GM18858 (cell line): Measurements from ENCODE around the gene SLC25A6.
"Not testable (repeated sequence)": the region's sequence is repeated elsewhere in the genome, so short reads cannot be mapped to it uniquely, and the experiment has no call there.

ENCODE experiments used
- ATAC-seq: cut with Tn5 transposase; IDR thresholded peaks from one replicate; pipeline ENCODE4 v1.9.1; 2021; ENCODE audit not compliant: unreplicated experiment

SLC25A6 gene

DNA sequence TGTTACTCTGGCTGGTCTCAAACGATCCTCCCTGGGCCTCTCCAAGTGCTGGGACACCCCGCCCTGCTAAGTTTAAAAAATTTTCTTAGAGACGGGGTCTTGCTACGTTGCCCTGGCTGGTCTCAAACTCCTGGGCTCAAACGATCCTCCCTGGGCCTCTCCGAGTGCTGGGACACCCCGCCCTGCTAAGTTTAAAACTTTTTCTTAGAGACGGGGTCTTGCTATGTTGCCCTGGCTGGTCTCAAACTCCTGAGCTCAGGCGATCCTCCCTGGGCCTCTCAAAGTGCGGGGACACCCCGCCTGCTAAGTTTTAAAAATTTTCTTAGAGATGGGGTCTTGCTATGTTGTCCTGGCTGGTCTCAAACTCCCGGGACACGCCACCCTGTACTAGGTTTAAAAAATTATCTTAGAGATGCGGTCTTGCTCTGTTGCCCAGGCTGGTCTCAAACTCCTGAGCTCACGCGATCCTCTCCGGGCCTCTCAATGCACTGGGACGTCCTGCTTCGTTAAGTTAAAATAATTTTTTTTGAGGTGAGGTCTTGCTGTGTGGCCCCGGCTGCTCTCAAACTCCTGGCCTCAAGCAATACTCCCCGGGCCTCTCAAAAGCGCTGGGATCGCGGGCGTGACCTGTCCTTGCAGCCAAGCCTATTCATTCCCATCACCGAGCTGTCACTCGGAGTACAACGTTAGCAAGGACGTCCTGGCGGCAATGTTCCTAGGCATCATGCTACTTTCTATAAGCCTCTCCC lies 1.1 kb downstream of the SLC25A6 start:
- ATAC-seq: no peak

DNA sequence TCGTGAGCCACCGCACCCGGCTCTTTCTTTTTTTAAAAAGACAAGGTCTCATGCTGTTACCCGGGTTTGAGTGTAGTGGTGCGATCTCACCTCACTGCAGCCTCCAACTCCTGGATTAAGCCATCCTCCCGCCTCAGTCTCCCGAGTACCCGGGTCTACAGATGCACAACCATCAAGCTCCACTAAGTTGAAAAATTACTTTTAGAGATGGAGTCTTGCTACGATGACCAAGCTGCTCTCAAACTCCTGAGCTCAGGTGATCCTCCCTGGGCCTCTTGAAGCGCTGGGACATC lies 2.0 kb downstream of the SLC25A6 start:
- ATAC-seq: no peak

- ATAC-seq: no peak
These were observed 2.5 kb downstream of the SLC25A6 start for GRCh38 chrX:1389181-1389992.

GRCh38 chrX:1388651-1389050 lies 3.3 kb downstream of the SLC25A6 start:
- no peak for ATAC-seq

GRCh38 chrX:1387141-1387776 lies 4.7 kb downstream of the SLC25A6 start:
- no peak for ATAC-seq

DNA sequence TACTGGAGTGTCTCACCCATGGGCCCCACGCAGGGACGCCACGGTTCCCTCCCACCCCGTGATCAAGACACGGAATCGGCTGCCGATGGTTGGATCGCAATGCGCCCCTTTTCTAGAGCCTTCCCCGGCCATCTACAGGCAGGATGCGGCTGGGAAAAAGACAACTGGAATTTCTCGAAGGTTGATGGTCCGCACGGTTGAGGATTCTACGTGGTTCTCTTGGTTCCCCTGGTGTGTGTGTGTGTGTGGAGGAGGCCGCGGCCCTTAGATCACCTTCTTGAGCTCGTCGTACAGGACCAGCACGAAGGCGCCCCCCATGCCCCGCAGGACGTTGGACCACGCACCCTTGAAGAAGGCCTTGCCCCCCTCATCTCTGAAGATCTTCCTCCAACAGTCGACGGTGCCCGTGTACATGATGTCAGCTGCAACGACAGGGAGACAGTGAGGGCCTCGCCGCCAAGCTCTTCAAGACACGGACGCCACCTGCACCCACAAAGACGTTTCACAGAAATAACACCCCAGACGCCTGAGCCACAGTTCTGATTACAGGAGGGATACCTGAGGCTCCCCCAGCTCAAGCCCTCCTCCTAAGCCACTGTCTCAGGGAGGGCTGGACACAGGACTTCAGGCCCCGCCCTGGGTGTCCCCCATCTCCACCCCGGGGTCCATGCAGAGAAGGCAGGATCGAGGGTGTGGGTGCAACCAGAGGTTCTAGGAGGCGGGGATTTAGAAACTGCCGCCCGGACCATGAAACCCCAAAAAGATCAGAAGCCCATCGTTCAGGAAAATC lies 5.4 kb downstream of the SLC25A6 start:
- no peak for ATAC-seq

DNA sequence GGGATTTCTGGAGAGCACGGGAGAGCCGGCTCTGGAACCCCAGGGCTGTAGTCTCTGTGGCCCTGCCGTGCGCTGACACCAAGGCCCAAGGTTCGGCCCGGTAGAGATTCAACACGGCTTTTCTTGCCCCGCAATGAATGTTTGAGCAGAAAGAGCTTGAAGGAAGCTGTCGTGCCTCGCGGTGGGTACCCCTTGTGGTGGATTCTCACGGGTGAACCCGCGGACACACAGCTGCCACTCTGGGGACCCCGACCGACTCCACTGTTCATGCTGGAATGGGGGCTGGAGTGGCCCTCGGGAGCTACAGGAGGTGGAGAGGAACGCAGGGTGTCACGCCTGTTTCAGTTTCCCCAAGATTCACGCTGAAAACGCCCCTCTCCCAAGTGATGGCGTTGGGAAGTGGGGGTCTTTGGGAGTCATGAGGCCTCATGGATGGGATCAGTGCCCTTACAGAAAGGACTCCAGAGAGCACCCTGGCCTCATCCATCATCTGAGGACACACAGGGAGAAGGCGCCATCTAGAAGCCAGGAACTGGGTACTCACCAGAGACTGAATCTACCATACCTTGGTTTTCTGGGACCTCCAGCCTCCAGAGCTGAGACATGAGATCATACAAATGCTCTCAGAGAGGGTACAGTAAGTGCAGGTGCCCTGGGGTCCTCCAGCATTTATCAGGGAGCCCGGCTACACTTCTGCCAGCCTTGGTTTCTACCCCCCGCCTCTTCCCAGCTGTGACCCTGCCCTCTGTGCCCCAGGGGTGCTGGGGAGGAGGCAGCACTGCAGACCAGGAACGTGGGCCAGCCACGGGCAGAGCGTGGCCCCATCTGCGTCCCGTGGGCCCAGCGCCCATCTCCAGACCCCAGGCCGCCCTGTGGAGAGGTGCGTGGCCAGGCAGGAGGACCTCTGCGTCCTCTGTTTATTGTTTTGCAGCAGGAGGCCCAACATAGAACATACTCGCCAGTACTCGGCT lies 6.4 kb downstream of the SLC25A6 start:
- no peak for ATAC-seq

DNA sequence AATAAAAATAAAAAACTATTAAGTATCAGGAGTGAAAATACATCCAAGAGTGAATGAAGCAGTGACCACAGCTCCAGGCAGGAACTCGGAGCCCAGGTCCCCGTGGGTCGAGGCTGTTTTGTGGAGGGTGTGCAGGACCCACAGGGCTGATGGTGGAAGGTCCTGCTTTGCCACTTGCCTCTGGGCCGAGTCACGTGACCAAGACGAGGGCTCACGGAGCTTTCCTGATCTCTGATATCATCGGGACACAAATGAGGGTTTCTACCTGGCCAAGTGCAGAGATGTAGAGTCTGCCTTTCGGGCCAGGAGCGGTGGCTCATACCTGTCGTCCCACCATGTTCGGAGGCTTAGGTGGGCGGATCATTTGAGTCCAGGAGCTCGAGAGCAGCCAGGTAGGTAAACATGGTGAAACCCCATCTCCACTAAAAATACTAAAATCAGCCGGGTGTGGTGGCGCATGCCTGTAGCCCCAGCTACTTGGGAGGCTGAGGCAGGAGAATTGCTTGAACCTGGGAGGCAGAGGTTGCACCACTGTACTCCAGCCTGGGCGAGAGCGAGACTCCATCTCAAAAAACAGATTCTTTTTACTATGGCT lies 7.2 kb downstream of the SLC25A6 start:
- no peak for ATAC-seq

DNA sequence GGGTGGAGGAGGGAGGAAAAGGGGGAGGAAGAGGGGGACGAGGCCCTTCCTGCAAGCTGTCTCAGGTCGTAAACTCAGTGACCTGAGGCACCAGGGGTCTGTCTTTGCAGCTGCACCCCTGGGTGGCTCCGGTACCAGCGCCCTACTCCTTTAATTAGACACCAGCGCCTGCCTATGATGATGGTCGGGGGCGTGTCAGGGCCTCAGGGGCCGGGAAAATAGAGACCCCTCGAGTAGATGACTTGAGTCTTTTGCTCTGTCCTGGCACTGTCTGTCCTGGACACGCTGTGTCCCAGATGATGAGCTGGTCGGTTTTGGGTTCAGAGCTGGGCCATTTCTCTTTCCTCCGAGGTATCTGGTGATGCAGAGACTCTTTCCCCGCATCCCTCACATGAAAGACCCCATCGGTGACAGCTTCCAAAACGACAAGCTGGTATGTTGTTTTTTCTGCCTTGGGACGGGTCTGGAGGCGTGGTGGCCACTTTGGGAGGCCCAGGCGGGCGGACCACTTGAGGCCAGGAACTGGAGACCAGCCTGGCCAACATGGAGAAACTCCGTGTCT lies 11.2 kb downstream of the SLC25A6 start:
- ATAC-seq: no peak

GRCh38 chrX:1378306-1378759 lies 13.6 kb downstream of the SLC25A6 start:
- no peak for ATAC-seq

DNA sequence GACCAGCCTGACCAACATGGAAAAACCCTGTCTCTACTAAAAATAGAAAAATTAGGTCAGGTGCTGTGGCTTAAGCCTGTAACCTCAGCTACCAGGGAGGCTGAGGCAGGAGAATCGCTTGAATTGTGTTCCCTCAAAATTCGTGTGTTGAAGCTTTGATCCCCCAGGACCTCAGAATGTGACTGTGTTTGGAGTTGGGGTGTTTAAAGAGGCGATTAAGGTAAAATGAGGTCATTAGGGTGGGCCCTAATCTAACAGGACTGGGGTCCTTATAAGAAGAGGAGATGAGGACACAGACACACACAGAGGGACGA lies 23.6 kb downstream of the SLC25A6 start:
- no peak for ATAC-seq

GRCh38 chrX:1366363-1366762 lies 25.6 kb downstream of the SLC25A6 start:
- not testable (repeated sequence) for ATAC-seq

GRCh38 chrX:1361910-1362309 lies 30.0 kb downstream of the SLC25A6 start:
- no peak for ATAC-seq

GRCh38 chrX:1361275-1361674 lies 30.6 kb downstream of the SLC25A6 start:
- no peak for ATAC-seq

GRCh38 chrX:1360171-1360570 lies 31.7 kb downstream of the SLC25A6 start:
- ATAC-seq: no peak

GRCh38 chrX:1359477-1359873 lies 32.4 kb downstream of the SLC25A6 start:
- no peak for ATAC-seq

- ATAC-seq: no peak
These were observed 33.0 kb downstream of the SLC25A6 start for GRCh38 chrX:1358793-1359476.

GRCh38 chrX:1357993-1358392 lies 33.9 kb downstream of the SLC25A6 start:
- no peak for ATAC-seq
